HFF-Myc (cell line): ENCODE measurements around the gene PRDM15.

Source experiments
- DNase-seq: peaks from one replicate; pipeline ENCODE4 v3.0.0-alpha.2; 2011; ENCODE audit warnings: low read depth; ENCODE audit errors: extremely low read depth
- H3K4me3 ChIP-seq: replicated peaks from 2 replicates; pipeline ENCODE4 v1.5.1; 2011; ENCODE audit warnings: low read depth, mild to moderate bottlenecking, control low read depth, low read length
- TF ChIP-seq, protein P1 (sequence below): IDR thresholded peaks from 2 replicates; pipeline ENCODE4 v1.5.1; 2012; ENCODE audit warnings: mild to moderate bottlenecking, low read depth, low read length, control low read depth; ENCODE audit errors: missing control alignments

The PRDM15 gene

GRCh38 chr21:41851090-41851790 lies 27.9 kb downstream of the PRDM15 start:
- no peak overlapping the region for H3K4me3 ChIP-seq
- TF ChIP-seq, protein P1, sequence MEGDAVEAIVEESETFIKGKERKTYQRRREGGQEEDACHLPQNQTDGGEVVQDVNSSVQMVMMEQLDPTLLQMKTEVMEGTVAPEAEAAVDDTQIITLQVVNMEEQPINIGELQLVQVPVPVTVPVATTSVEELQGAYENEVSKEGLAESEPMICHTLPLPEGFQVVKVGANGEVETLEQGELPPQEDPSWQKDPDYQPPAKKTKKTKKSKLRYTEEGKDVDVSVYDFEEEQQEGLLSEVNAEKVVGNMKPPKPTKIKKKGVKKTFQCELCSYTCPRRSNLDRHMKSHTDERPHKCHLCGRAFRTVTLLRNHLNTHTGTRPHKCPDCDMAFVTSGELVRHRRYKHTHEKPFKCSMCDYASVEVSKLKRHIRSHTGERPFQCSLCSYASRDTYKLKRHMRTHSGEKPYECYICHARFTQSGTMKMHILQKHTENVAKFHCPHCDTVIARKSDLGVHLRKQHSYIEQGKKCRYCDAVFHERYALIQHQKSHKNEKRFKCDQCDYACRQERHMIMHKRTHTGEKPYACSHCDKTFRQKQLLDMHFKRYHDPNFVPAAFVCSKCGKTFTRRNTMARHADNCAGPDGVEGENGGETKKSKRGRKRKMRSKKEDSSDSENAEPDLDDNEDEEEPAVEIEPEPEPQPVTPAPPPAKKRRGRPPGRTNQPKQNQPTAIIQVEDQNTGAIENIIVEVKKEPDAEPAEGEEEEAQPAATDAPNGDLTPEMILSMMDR: no peak
- no peak for DNase-seq

DNA sequence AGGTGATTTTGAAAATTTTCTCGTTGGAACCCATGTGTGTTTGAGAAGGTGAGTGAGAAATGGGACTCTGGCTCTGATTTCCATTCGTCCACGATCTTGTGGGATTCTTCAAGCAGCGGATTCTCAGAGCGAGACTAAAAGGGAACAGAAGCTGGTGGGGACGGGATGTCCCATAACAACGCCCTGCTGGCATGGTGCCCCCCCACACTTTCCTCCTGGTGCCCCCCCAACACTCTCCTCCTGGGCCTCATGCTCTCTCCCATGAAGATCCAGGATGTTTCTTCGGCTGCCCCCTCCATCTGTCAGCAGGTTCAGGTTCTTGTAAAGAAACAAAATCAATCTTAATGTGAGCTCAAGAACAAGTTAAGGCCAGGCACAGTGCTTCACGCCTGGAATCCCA lies 29.1 kb downstream of the PRDM15 start:
- no peak for DNase-seq

GRCh38 chr21:41848958-41849580 lies 30.1 kb downstream of the PRDM15 start:
- DNase-seq: no peak
- TF ChIP-seq, protein P1: no peak
- H3K4me3 ChIP-seq: no peak overlapping the region

More for the DNA sequence above, 29.1 kb downstream of the PRDM15 start:
- TF ChIP-seq, protein P1: no peak
- H3K4me3 ChIP-seq: no peak overlapping the region

- no peak for DNase-seq
- no peak overlapping the region for H3K4me3 ChIP-seq
- TF ChIP-seq, protein P1: no peak
Measured at GRCh38 chr21:41848533-41848932, 30.6 kb downstream of the PRDM15 start.

- TF ChIP-seq, protein P1: peak; percentile 46
- no peak overlapping the region for H3K4me3 ChIP-seq
- DNase-seq: peak; percentile 31
Measured at GRCh38 chr21:41847066-41847804, 31.9 kb downstream of the PRDM15 start.

DNA sequence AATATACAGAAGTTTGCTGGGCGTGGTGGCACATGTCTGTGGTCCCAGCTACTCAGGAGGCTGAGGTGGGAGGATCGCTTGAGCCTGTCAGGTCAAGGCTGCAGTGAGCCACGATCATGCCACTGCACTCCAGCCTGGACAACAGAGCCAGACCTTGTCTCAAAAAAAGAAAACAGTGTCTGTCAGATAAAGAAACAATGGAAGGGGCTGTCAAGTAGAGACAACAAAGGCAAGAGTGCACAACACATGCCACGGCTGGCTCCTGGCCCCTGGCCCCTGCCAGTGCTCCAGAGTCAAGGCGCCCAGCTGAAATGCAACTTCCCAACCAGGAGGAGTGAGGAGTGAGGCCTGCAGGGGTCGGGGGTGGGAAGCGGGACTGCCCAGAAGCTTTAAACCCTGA lies 32.6 kb downstream of the PRDM15 start:
- H3K4me3 ChIP-seq: no peak overlapping the region
- DNase-seq: no peak
- TF ChIP-seq, protein P1: no peak
